ENCODE measurements around the gene CHCHD3.
A peak's percentile ranks its signal among the peaks of the same experiment; 100 is the strongest.
"Not testable (repeated sequence)": the region's sequence is repeated elsewhere in the genome, so short reads cannot be mapped to it uniquely, and the experiment has no call there.

The CHCHD3 gene

GRCh38 chr7:132998763-132999162 is 83.1 kb downstream of the CHCHD3 start:
- DNase-seq, result no peak

DNA sequence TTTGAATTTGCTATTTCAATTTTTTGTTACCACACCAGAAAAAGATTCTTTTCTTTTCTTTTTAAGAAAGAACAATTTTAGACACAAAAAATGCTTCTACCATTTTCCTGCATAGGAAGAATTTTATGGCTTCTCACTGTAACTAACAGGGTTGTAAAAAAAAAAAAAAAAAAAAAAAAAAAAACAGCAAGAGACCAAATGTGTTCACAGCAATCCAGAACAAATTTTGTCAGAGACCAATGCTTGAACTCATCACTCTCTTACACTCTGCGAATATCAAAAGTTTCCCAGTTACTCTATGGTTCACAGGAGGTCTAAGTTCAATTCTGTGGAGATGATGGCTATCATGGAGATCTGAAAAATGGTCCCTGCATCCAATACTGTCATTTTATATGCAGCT is 84.4 kb downstream of the CHCHD3 start:
- no peak for DNase-seq

- peak; percentile 10 for DNase-seq
Observed at GRCh38 chr7:132996581-132997242, 85.2 kb downstream of the CHCHD3 start.

DNA sequence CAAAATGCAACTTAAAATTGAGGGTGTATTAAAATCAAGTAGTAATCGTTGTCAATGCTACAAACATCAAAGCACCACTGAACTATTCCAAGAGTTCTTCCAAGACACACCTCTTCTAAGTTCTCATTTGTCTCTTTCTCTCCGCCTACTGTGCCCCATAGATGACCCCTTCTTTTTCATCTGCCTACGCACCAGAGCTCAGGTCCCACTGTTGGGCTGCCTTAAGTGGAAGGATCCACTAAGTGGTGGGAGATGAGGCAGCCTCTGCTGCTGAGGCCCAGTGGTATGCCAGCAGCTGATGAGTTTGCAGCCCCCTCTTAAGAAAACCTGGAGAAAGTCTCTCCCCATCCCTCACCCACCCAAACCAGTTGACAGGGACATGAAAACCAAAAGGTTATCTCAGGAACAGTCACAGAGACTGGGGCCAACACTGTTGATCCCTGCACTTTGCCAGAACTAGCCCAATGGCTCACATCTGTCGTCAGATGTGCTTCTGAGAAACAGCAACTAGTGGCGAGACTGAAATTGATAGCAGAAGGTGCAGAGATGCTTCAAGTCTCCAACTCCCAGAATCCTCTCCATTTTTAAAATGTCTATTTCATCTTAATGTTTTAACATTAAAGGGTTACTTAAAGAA is 88.4 kb downstream of the CHCHD3 start:
- no peak for DNase-seq

- DNase-seq, result no peak
Observed at GRCh38 chr7:132991615-132992587, 90.0 kb downstream of the CHCHD3 start.

DNA sequence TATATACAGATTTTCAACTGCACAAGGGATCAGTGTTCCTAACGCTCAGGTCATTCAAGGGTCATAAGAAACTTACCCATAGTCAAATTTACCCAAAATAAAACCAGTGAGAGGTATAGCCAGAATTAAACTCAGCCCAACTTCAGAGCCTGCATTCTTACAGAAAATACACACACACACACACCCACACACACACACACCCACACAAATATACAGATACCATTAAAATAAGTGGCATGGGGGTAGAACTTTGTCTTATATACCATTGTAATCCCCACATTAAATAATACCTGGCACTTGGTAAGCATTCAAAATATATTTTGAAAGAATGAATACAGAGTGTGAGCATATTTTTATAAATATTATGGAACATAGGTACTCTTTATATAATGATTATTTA is 93.8 kb downstream of the CHCHD3 start:
- no peak for DNase-seq

- DNase-seq, result no peak
Observed at GRCh38 chr7:132980402-132980801, 101.5 kb downstream of the CHCHD3 start.

GRCh38 chr7:132979524-132979923 is 102.4 kb downstream of the CHCHD3 start:
- DNase-seq, result no peak

DNA sequence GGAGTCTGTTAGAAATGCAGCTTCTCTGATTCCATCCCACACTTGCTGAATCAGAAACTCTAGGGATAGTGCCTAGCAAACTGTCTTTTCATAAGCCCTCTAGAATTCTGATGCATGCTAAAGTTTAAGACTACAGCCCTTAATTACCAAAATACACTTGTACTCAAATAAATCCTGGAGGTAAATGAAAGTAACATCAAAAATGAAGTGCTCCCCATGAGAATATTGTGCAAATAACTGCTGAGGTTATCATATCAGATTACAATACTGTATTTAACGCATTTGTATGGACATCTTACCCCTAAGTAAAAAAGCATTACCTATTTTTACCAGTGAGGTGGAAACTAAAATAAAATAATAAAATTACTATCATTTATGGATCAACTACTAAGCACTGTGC is 104.7 kb downstream of the CHCHD3 start:
- no peak for DNase-seq

- no peak for DNase-seq
Observed at GRCh38 chr7:132972745-132973144, 109.1 kb downstream of the CHCHD3 start.

DNA sequence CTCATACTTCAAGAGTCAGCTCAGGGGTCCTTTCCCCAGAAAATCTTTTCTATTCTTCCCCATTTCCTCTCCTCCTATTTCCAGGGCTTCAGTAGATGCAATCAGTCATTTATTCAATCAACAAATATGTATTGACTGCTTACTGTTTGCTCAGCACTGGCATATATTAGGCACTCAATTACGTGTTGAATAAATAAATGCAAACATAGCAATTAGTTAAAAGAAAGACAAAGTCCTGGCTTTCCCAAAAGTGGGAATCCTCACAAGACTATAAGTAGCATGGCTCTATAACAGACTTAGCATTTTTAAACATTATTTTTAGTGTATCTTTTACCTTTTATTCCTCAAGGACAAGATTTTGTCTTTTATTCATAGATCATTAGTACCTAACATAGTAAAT is 111.6 kb downstream of the CHCHD3 start:
- DNase-seq, result no peak

- DNase-seq, result no peak
Observed at GRCh38 chr7:132969520-132969919, 112.4 kb downstream of the CHCHD3 start.

DNA sequence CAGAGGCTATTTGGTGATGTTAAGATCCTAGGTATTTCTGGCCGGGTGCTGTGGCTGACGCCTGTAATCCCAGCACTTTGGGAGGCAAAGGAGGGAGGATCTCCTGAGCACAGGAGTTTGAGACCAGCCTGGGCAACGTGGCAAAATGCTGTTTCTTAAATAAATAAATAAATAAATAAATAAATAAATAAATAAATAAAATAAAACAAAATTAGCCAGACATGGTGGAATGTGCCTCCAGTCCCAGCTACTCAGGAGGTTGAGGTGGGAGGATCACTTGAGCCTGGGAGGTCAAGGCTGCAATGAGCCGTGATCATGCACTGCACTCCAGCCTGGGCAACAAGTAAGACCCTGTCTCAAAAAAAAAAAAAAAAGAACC is 114.4 kb downstream of the CHCHD3 start:
- not testable (repeated sequence) for DNase-seq

- no peak for DNase-seq
Observed at GRCh38 chr7:132966754-132967469, 115.0 kb downstream of the CHCHD3 start.

DNA sequence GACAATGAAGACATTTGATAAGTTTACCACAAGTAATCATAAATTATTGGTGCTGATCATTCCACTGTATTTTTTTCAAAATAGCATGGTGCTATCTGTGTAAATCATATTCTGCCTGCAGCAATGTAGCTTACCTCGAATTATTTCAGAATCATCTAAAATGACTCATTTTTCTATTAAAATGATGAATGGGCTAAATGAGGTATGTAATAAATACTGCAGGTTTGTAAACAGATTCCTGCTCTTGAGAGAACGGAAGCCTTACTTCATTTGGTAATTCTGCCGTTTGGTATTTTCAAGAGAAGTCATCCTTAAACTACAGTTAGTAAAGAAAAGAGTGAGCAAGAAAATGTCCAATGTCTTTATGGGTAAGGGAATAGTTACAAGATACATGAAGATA is 115.9 kb downstream of the CHCHD3 start:
- no peak for DNase-seq

DNA sequence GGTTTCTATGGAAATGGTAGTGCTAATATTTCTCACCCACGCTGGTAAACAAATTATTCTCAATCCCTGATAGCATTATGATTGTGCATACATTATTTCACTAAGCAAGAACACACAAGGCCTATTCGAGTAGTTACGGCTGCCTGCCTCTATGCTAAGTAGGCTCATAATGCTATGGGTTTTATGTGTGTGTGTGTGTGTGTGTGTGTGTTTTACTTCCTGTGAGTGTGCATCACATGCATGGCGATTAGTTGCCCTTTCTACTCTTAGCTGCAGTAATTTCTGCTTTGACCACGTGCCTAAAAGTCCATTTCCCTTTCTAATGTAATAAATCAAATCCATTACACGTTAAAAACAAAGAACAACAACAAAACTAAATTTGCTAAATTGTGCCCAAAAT is 117.0 kb downstream of the CHCHD3 start:
- no peak for DNase-seq

DNA sequence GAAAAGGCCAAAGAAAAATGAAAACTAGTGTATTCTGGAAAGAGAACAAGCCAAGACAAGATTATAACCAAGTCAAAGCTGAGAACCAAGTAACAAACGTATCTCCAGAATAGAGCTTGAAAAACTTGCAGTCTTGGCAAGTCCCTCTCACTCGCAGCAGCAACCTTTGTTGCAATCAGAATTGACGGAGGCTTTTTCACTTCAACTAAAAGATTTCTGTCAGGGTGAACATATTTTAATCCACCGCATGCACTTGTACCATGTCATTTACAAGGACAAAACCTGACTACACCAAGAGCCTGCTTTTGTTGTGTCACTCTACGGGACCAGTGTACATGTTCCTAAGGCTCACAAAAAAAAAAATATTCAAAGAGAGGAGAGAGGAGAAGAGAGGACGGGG is 122.0 kb downstream of the CHCHD3 start:
- DNase-seq, result no peak

DNA sequence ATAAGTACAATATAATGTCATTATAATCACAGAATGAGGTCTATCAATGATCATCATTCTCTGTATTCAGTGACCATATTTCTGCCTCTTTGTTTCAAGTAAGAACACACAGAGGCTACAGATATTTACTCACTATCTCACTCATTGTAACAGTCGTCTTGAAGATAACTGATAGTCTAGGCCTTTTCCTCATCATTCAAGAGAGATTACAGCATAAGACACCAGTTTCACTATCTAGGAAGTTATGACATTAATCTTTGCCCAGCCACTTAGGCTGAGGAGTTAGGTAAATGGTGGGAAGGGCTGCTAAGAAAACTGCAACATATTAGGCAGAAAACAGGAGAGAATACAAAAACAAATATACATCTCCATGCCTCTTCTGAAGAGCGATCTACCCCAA is 125.3 kb downstream of the CHCHD3 start:
- peak; percentile 25 for DNase-seq

- no peak for DNase-seq
Observed at GRCh38 chr7:132953468-132953867, 128.4 kb downstream of the CHCHD3 start.

DNA sequence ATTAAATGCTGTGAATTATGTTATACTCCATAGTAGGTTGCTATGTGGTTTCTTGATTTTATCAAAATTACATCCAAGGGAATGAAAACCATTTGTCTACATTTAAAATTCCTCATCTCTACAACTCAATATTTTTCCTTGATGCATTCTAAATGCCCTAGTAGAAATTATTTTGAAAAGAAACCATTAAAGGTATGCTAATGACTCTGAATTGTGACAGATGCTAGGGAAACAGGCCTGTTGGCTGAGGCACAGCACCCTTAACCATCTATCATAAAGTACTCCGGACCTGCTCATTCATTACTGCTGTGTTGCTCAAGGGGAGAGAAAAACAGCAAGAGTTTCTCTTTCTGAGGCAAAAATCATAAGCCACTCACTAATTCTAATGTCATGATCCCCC is 131.2 kb downstream of the CHCHD3 start:
- no peak for DNase-seq

DNA sequence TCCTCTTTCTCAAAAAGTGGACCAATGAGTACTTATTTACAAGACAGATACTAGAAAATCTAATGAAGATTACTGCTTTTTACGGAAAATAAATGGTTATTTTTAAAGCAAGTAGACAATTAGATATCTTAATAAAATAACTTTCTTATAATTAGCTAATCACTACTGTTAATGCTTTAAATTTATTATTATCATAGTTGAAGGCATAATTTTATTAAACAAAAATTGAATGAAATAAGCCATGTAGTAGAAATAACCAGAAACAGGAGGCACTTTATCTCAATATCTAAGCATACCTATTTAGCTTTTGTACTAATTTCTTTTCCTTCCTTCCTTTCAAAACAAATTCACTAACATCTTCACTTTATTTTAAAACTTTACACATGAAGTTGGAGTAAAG is 134.9 kb downstream of the CHCHD3 start:
- DNase-seq, result no peak

DNA sequence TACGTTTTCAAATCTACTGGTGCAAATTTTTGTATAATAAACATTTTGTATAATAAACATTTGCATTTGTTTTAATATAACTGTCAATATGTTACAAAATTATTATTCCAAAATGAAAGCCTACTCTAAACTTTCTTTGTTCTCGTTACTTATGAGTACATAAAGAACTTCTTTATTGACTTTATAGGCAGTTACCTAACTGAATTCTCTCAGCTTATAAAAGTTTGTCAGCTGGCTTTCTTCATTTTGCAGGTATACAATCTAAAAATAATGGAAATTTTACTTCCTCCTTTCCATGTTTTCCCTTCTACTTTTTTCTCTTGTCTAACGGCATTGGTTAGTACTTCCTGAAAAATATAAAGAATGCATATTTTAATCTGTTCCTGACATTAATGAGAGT is 137.1 kb downstream of the CHCHD3 start:
- DNase-seq, result no peak

DNA sequence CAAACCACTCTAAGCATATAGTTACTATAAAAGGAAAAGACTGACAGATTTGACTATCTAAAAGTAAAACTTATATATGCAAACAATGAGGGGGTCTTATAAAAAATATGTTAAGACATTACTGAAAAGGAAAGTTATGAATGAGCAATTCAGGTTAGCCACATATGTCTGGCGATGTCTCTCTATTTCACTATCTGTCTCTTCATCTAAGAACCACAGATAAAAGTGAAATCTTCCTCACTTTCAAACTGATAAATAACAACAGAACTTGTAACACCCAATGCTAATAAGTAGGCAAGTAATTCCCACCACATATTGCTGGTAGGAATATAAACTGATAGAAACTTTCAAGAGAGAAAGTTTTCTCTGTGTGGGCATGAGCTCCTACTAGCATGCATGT is 138.2 kb downstream of the CHCHD3 start:
- DNase-seq, result peak; percentile 15
